ENCODE results near the gene SYNDIG1. TPM values are rescaled to one million over a fixed set of nuclear protein-coding genes. Genes with fewer than 3 reads are reported as not detected.

The SYNDIG1 gene
- total RNA-seq, 6 experiments from 2014 or later = not detected

DNA sequence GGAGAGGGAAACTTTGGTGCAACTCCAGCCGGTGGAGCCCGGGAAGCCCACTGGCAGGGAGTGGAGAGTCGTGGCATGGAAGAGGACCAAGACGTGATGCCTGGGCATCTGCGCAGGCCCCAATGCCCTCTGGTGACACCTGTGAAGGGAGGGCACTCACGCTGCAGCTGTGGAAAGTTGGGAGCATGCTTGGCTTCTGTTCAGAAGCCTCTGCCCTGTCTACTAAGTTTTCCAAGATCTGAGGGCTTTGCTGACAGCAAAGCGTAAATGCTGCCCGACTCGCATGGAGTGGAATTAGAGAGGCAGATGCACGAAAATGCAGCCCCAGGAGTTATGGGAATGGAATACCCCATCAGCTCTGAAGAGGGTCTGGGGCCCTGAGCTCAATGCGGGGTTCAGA lies 75.7 kb downstream of the SYNDIG1 start:
- no peaks in the 10 kb centered on the region for H3K36me3 ChIP-seq
- H3K9me3 ChIP-seq = no peaks in the 10 kb centered on the region
- no peak overlapping the region for H3K27ac ChIP-seq
- no peaks in the 10 kb centered on the region for H3K27me3 ChIP-seq
- ATAC-seq (no peak), DNase-seq (no peak)
- no peak overlapping the region for H3K4me3 ChIP-seq
- no peak for TF ChIP-seq POLR2A (IDR thresholded peaks at IDR 0.05)
- TF ChIP-seq, protein P1, sequence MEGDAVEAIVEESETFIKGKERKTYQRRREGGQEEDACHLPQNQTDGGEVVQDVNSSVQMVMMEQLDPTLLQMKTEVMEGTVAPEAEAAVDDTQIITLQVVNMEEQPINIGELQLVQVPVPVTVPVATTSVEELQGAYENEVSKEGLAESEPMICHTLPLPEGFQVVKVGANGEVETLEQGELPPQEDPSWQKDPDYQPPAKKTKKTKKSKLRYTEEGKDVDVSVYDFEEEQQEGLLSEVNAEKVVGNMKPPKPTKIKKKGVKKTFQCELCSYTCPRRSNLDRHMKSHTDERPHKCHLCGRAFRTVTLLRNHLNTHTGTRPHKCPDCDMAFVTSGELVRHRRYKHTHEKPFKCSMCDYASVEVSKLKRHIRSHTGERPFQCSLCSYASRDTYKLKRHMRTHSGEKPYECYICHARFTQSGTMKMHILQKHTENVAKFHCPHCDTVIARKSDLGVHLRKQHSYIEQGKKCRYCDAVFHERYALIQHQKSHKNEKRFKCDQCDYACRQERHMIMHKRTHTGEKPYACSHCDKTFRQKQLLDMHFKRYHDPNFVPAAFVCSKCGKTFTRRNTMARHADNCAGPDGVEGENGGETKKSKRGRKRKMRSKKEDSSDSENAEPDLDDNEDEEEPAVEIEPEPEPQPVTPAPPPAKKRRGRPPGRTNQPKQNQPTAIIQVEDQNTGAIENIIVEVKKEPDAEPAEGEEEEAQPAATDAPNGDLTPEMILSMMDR (IDR thresholded peaks at IDR 0.05) = no peak
- WGBS (ENCODE audit: insufficient coverage, low coverage, low lambda C conversion rate, missing lambda C conversion rate) = 48% methylated on average over 4 of the region's 11 CpGs
- intact Hi-C loops (cut with DNase I) = no loop called here
- no peaks in the 10 kb centered on the region for H3K4me1 ChIP-seq

DNA sequence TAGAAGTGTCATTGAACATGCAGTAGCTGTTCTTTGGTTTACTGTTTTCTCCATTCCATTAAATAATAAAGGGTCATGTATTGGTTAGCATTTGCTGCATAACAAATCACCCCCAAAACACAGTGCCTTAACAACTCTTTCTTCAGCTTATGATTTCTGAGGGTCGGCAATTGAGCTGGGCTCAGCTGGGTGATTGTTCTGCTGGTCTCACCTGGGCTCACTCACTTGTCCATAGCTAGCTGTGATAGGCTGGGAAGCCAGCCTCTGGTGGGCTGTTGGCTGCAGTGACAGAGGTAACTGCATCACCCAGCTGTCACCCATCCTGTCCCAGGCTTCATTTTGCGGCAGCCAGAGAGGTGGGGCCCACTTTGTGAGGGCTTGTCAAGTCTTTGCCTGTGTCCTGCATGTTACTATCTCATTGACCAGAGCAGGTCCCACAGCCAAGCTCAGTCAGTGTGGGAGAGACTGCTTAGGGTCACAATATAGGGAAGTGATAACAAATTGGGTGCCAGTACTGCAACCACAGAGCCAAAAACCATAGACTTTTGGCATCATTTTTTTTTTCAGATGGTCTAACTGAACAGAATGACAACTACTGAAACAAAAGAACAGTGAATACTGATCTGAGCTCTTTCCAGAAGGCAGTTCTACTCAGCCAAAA lies 76.9 kb downstream of the SYNDIG1 start:
- DNase-seq (no peak), ATAC-seq (no peak)
- Histone ChIP-seq H3K27ac (no peak overlapping the region), H3K4me3 (no peak overlapping the region), H3K36me3 (no peaks in the 10 kb centered on the region), H3K9me3 (no peaks in the 10 kb centered on the region), H3K4me1 (no peaks in the 10 kb centered on the region), H3K27me3 (no peaks in the 10 kb centered on the region)
- WGBS (ENCODE audit: insufficient coverage, low coverage, low lambda C conversion rate, missing lambda C conversion rate) = no CpG with 5 or more reads among the region's 2 CpGs
- TF ChIP-seq, protein P1 (IDR thresholded peaks at IDR 0.05) = no peak
- TF ChIP-seq POLR2A (IDR thresholded peaks at IDR 0.05) = no peak
- intact Hi-C loops (cut with DNase I) = no loop called here

DNA sequence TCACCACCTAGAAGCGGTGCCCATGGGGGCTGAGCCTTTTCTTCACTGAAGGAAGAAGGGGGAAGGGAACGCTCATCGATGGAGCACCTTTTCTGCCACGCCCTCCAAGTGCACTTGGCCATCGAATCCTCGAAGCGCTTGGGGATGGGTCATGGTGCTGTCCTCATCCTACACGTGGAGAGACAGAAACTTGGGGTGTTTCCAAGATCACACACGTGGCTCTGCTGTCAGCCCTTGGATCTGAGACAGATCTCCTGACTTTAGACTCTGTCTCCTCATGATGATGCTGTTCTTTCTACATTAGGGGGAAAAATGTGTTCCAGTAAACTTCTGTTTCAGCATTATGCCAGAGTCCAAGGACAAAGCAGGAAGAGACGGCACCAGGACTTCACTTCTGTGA lies 78.5 kb downstream of the SYNDIG1 start:
- intact Hi-C loops (cut with DNase I) = no loop called here
- DNase-seq (no peak), ATAC-seq (no peak)
- TF ChIP-seq, protein P1 (IDR thresholded peaks at IDR 0.05) = no peak
- TF ChIP-seq POLR2A (IDR thresholded peaks at IDR 0.05) = no peak
- Histone ChIP-seq H3K36me3 (no peaks in the 10 kb centered on the region), H3K9me3 (no peaks in the 10 kb centered on the region), H3K27me3 (no peaks in the 10 kb centered on the region), H3K4me3 (no peak overlapping the region), H3K4me1 (no peaks in the 10 kb centered on the region), H3K27ac (no peak overlapping the region)
- WGBS (ENCODE audit: insufficient coverage, low coverage, low lambda C conversion rate, missing lambda C conversion rate) = 43% methylated on average over 4 of the region's 10 CpGs

DNA sequence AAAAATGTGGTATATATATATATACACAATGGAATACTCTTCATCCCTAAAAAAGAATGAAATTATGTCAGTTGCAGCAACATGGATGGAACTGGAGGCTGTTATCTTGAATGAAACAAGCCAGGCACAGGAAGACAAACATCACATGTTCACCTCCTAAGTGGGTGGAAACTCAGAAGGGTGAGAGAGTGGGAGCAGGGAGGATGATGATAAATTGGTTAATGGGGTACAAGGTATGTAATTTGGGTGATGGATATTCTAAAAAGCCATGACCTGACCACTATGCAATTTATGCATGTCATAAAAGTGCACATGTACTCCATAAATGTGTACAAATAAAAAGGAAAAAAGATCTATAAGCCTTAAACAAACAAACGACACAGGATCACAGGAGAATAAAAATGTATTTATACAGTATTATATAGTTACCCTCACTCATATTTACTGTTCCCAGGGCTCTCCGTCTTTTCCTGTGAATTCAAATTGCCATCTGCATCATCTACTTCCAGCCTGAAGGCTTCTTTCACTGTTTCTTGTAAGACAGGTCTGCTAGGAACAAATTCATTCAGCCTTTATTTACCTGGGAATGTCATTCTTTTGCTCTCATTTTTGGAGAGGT lies 89.8 kb downstream of the SYNDIG1 start:
- no peaks in the 10 kb centered on the region for H3K27me3 ChIP-seq
- no peaks in the 10 kb centered on the region for H3K9me3 ChIP-seq
- TF ChIP-seq, protein P1 (IDR thresholded peaks at IDR 0.05) = no peak
- TF ChIP-seq POLR2A (IDR thresholded peaks at IDR 0.05) = no peak
- DNase-seq (no peak), ATAC-seq (no peak)
- WGBS (ENCODE audit: insufficient coverage, low coverage, low lambda C conversion rate, missing lambda C conversion rate) = 44% methylated on average over 2 of the region's 2 CpGs
- intact Hi-C loops (cut with DNase I) = no loop called here
- H3K27ac ChIP-seq = no peak overlapping the region
- no peak overlapping the region for H3K4me3 ChIP-seq
- H3K4me1 ChIP-seq = no peaks in the 10 kb centered on the region
- no peaks in the 10 kb centered on the region for H3K36me3 ChIP-seq
